Measurements from ENCODE around the gene CADM2.
"Not testable (repeated sequence)": the region's sequence is repeated elsewhere in the genome, so short reads cannot be mapped to it uniquely, and the experiment has no call there.

Gene CADM2

DNA sequence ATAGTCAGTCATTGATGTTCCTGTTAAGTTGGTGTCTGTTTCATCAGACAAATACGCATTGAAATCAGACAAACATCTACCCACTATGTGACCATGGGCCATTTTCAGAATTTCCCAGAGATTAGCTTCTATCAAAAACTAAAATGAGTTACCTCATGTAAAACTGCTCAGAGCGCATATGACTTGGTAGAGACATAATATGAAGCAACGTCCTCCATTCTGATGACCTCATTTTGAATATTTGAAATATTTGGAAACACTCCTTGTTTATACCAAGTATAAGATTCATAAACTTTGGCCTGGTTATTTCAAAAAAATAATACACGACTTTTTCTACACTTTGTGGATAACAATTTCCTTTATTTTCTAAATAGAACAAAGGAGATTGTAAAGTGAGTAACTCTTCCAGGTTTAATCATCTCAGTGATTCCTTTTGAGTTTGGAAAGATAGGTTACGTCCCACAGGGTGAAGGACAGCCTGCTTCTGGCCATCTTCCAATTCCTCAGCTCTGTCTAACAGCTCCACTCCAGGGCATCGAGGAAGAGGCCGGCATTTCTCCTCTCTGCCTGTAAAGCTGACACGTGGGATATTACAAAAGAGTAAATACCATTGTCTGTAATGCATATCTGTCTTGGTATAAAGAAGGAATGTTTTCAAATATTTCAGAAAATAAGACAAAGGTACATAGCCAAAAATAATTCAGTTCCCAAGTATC is 122.6 kb downstream of the CADM2 start:
- no peak for DNase-seq

DNA sequence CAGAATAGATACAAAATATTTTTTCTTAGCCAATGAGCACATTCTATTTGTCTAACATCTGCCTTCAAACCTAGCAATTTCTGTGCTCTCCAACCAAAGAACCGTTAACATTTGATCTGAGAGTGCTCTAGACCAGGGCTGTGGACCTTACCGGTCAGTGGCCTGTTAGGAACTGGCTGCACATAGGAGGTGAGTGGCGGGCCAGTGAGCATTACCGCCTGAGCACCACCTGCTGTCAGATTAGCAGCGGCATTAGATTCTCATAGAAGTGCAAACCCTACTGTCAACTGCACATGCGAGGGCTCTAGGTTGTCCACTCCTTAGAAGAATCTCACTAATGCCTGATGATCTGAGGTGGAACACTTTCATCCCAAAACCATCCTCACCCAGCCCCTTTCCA is 131.7 kb downstream of the CADM2 start:
- no peak for DNase-seq

DNA sequence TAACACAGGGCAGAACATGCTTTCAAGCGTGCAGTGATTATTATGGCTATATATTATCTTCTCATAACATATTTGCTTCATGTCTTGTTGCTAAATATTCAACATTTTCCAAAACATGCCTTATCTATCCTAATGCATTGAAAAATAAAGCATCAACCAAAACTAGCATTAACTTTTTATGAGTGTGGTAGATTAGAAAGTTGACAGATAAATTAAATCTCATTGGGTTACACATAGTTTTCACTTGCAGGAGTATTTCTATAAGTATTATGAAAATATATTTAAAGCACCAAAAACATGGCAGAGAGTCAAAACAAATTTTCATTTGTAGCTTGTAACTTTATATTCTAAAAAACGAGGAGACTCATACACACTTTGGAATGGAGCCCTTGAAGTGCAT is 141.5 kb downstream of the CADM2 start:
- no peak for DNase-seq

DNA sequence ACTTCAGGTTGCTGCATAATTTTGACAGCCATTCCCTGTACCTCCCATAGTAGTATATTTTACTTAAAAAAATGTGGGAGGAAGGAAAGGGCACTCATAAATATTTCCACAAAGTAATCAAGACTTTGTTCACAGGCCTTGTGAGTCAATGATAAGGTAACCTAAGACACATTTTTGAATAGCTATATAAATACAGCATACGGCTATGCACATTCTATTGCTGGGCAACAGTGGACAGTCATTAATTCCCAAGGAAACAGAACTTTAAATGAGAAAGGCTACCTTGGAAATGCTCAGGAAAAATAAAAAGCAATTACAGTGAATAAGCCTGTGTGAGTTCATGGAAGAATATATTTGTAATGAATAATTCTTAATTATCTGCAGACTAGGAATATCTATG is 144.0 kb downstream of the CADM2 start:
- no peak for DNase-seq

DNA sequence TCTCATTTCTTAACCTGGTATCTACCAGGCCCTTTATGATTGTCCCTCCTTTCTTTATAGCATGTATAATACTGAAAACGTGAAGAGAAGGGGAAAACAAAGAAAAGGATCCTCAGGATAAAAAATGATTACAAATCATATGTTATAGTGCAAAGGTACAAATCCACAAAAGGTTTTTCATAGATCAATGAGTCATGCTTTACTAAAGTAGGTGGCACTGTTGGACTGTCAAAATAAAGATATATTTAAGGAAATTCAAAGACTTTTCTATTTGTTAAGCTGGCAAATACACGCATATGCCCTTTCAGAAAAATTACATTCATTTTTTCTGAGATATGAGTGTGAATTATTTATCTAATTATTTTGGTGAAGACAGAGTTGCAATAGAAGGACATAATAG is 151.6 kb downstream of the CADM2 start:
- DNase-seq: no peak

DNA sequence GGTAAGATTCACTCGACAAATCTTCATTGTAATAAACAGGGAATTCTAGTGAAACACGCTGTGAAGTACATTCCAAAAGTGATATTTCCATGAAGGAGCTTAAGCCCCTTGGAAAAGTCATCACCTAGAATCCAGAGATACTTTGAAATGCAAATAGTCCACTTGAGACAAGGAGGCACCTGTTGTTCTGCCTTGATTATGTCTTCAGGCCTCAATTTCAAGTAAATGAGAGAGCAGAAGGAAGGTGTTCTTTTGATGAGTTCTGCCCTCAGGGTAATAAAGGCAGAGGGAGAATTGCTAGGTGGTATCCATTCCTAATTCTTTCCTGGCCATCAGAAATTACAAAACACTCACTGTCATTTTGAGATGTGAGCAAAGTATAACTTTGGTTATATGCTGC is 162.1 kb downstream of the CADM2 start:
- no peak for DNase-seq

DNA sequence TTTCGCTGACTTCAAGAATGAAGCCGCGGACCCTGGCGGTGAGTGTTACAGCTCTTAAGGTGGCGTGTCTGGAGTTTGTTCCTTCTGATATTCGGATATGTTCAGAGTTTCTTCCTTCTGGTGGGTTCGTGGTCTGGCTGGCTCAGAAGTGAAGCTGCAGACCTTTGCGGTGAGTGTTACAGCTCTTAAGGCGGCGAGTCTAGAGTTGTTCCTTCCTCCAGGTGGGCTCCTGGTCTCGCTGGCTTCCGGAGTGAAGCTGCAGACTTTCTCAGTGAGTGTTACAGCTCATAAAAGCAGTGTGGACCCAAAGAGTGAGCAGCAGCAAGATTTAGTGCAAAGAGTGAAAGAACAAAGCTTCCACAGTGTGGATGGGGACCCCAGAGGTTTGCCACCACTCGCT is 174.1 kb downstream of the CADM2 start:
- DNase-seq: not testable (repeated sequence)

DNA sequence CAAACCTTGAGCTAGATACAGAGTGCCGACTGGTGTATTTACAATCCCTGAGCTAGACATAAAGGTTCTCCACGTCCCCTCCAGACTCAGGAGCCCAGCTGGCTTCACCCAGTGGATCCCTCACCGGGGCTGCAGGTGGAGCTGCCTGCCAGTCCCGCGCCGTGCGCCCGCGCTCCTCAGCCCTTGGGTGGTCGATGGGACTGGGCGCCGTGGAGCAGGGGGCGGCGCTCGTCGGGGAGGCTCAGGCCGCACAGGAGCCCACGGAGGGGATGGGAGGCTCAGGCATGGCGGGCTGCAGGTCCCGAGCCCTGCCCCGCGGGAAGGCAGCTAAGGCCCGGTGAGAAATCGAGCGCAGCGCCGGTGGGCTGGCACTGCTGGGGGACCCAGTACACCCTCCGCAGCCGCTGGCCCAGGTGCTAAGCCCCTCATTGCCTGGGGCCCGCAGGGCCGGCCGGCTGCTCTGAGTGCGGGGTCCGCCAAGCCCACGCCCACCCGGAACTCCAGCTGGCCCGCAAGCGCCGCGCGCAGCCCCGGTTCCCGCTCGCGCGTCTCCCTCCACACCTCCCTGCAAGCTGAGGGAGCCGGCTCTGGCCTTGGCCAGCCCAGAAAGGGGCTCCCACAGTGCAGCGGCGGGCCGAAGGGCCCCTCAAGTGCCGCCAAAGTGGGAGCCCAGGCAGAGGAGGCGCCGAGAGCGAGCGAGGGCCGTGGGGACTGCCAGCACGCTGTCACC is 175.1 kb downstream of the CADM2 start:
- not testable (repeated sequence) for DNase-seq

DNA sequence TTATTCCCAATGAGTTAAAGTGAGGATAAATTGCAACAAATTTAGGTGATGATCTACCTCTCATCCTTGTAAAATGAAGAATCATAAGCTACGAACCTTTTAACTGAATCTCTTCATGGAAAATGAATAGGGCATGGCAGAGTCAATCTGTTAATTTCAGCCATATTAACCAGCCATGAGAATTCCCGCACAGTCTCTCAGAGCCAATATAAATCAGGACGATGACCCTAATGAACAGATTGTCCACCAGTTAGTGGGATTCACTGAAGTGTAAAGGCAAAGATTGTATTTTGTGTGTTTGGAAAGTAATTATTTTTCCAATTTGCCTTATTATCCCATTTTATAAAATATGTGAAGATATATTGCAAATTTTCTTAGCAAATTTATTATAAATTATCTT is 183.8 kb downstream of the CADM2 start:
- no peak for DNase-seq

DNA sequence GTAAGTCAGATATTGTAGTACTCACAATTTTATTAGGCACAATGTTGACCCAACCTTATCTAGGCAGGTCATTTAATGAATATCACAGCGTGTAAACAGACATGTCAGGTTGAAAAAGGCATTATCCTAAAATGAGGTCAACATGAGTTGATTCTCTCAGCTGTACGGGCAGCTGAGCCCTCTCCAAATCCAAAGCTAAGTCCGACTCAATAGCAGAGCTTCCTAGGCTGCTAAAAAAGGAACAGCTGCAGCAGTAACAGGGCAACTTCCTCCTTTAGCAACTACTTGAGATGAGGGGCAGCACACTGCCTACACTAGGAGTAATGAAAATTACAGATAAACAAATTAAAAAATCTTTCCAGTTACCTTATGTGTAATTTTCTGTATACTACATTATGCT is 189.2 kb downstream of the CADM2 start:
- DNase-seq: no peak

DNA sequence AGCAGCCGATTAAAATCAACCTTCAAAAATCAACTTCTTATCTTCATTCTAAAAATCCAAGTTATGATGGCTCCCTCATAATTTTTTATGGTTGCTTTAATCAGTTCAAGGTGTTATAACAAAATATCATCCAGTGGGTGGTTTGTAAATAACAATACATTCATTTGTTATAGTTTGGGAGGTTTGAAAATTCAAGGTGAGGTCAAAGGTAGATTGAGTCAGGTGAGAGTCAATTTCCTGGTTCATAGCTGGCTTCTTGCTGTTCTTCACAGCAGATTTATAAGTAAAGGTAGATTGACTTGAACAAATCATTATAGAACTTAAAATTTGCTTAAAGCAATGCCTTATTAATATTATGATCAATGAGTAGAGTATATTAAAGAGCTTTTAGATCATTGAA is 192.8 kb downstream of the CADM2 start:
- no peak for DNase-seq

DNA sequence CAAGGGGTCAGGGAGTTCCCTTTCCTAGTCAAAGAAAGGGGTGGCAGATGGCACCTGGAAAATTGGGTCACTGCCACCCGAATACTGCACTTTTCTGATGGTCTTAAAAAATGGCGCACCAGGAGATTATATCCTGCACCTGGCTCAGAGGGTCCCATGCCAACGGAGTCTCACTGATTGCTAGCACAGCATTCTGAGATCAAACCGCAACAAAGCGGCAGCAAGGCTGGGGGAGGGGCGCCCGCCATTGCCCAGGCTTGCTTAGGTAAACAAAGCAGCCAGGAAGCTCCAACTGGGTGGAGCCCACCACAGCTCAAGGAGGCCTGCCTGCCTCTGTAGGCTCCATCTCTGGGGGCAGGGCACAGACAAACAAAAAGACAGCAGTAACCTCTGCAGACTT is 194.5 kb downstream of the CADM2 start:
- not testable (repeated sequence) for DNase-seq

DNA sequence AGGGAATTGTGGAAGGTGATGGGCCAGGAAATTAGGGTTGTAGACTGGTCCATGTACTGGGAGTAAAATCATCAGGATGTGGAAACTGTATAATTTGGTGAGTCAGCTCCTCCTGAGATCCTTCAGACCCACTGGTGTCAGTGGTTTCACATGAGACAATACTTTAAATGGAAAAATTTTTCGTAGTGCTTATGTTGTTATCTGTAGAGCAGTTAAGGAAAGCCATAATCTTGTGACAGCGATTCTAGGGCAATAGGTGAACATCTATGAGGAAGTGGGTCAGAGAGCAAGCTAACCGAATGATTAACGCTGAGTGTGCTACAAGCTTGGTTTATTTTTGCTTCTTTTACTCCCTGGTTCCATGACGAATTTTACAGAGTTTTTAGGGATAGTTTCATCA is 200.6 kb downstream of the CADM2 start:
- DNase-seq: no peak

DNA sequence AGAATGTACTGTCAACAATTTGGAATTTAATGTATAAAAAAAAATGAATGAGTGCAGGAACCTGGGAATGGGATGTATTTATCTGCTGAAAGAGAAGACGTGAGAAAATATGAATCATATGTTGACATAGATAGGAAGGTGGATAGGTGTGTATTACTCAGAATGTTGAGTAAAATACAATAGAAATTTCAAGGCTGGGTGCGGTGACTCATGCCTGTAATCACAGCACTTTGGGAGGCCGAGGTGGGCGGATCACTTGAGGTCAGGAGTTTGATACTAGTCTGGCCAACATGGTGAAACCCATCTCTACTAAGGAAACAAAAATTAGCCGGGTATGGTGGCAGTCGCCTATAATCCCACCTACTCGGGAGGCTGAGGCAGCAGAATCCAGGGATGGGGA is 202.8 kb downstream of the CADM2 start:
- DNase-seq: no peak

DNA sequence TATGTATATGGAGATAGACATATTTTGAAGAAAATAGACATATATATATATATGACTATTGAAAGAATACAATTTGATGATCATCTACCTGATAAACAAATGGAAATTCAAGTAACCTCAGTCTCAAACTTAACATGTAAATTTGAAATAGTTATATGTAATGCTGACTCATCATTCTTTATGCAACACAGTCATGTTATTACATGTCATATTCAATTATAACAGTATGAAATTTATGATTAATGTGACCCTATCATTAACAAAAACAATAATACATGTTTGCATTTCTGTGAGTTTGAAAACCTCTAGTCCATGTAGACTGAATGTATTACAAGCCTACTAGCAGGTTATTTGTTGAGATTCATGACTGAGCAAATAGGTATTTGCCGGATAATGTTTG is 204.1 kb downstream of the CADM2 start:
- DNase-seq: no peak

DNA sequence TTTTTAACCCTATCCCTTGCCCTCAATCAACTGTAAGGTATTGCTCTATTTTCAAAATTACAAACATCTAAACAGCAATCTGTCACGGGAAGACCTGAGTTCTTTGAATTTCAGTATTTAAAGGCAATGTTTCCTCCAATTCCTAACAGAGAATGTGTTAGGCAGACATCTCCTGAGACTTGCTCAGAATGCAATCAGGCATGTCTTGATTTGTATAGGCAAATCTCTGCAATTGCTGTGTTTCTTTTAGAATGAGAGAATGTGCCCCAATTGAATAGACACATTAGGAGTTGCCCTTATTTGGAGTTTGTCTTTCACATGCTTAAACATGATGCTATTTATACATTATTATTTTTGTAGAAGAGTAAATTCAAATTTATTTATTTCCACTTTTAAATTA is 205.6 kb downstream of the CADM2 start:
- DNase-seq: no peak

DNA sequence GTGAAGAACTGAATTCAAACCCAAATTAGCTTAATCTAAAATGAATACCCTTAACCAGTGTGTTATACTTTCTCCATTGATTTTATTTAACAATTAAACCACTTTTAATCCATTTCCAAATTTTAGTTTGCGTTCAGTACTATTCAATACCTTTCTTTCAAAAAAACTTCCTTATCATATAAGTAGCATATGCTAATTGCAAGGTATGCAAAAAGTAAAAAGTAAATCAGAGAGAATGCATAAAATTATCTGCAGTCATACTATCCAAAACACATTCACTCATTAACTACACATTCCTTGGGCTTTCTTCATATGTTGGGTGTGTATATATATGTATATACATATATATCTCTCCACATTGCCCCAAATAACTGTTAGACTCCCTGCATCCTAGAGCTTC is 208.8 kb downstream of the CADM2 start:
- DNase-seq: no peak

DNA sequence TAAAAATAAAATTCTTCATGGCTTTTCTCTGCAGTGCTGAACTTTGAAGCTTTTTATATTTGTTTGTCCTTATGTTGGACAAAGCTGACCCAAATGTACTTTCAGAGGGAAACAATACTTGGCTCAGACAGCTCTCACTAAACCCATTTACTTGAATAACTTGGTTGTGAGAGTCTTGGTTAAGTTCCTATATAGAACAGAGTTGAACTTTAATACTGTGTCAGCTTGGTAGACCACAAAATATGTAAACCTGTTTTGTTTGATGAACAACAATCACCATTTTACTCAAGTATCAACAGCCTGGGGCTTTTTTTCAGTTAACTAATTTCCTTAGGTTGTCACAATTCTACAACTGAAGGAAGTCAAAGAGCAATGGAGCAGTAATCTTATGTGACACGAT is 211.9 kb downstream of the CADM2 start:
- DNase-seq: no peak

DNA sequence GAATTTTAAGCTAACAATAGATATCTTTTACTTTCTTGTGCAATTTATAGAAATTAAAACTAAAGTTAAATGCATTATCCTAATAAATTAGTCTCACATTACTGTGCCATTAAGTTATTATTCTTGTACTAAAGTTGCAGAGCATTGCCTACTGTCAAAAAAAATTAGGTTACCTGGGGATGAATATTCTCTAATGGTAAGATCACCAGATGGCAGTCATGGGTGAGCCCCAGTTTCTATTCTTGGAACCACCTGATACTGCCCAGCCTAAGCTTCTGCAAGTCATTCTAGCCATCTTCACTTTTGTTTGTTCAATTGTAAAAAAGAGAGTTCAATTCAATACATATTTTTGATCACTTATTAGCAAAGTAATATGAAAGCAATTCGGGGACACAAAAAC is 213.2 kb downstream of the CADM2 start:
- no peak for DNase-seq

DNA sequence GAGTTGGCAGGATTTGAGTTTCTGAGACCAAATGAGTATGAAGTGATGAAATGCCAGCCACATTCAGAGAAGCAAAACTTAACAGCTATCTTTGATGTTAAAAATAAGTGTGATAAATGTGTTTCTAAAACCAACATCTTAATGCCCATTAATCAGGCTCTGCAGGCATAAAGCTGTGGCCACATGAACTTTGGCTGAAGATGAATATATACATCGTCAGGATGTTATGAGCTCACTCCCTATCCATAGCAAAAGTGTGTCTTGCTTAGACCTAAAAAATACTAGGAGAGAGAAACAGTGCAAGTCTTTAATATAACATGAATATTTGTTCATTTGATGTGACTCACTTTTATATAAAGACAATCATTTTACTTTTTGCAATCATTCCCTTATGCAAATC is 218.0 kb downstream of the CADM2 start:
- no peak for DNase-seq

DNA sequence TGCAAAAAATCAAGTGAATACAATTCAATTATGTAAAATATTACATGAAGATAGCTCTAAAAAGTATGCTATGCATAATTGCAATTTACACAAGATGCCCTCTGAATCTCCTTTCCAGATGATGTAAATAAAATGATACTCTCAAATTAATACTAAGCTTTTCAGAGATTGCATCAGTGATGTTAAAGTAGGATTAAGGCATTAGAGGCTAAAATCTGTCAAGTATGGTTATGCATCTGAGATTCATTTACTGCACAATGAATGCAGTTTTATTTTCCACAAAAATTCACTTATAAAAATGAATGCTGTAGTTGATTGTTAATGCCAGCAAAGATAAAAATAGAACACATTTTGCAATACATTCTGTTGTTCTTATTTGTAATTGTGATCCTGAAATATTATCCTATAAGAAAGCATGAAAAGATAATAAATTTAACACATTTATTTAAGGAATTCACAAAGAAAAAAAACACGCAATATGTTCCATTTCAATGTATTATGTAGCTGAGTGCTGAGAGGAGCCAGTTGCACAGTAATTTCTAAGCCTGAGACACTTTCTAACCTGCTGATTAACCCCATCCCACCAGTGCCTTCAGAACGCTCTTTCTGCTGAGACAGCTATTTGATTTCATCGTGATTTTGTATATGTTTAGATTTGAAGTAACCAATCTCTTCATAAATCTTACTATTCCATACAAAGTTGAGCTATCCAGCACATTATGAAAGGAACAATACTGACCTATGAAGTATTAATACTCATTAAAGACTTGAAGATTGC is 224.4 kb downstream of the CADM2 start:
- no peak for DNase-seq

DNA sequence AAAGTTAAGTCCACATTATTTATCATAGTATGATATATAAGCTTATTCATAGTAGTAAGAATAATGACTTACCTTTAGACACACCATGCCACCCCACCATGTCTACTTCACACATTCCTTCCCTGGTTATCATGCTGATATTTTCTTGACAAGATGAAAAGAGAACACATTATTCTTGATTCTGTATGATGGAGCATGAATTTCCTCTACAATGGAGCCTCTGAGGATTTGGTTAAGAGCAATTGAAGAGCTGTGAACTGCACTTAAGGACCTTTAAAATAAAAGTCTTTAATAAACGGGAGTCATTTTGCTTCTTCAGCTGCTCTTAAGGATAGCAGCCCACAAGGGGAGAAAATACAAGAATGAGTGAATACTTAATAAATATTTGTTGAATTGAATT is 226.7 kb downstream of the CADM2 start:
- no peak for DNase-seq

DNA sequence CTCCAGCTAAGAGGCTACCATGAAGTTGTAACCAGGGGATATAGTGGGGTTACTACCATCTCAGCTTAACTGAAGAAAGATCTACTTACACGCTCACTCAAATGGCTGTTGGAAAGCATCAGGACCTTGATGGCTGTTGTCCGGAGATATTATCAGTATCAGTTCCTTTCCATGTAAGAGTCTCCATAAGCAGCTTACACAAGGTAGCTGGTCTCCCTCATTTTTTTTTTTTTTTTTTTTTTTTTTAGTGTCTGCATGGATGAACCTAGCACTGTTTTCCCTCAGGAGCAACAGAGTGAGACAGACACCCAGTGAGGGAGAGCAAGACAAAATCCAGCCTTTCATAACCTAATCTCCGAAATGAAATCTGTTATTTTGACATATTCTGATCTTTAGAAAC is 230.9 kb downstream of the CADM2 start:
- no peak for DNase-seq

DNA sequence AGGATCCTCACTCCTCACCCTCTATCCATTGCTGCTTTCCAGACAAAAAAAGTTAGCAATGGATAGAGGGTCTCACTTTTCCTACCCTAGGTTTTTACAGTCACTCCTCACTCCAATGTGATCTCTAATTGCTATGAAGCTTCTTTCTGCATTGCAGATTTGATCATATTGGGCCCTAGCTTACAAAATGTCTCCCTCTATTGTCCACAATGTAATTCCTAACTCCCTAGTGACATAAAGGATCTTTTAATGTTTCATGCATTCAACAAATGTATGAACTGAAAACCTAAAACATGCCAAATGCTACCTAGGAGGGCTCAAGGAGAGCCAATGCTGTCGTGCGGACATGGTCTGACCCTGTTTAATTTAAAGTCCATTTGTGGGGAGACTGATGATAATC is 234.8 kb downstream of the CADM2 start:
- no peak for DNase-seq

All from SIG-M5 (cell line).